Activated CD8-positive, alpha-beta T cell treated with anti-CD3 and anti-CD28 coated beads, Interleukin-2, amount 10 ng/mL, durations not matched to agents 7 days and 5 days (primary cell): Measurements from ENCODE around the gene ZMYM2. TPM values are rescaled to one million over a fixed set of nuclear protein-coding genes. Genes with fewer than 3 reads are reported as not detected.
A peak's percentile ranks its signal among the peaks of the same experiment; 100 is the strongest.

Experiments
- ATAC-seq: fragments of 150-1000 bp; cut with Tn5 transposase; one replicate; pipeline ENCODE4 v1.10.0; 2021; ENCODE audit warnings: moderate library complexity
- CTCF ChIA-PET: fragments of 350-600 bp; sonication (Branson Sonifier 250); formaldehyde crosslinking; loops from one replicate; lab custom pipeline; 2021; ENCODE audit warnings: antibody characterized with exemption; lab: Charles Lee
- POLR2A ChIA-PET: fragments of 350-600 bp; sonication (Branson Sonifier 250); formaldehyde crosslinking; loops from one replicate; lab custom pipeline; 2021; ENCODE audit warnings: antibody characterized with exemption; lab: Charles Lee
- DNase-seq: peaks from one replicate; pipeline ENCODE4 v3.0.0-alpha.2; 2020
- H3K27ac Mint-ChIP-seq: one replicate; pipeline ENCODE4 v1.8.0; 2021; ENCODE audit warnings: mild to moderate bottlenecking, mixed read lengths
- H3K27me3 Mint-ChIP-seq: one replicate; pipeline ENCODE4 v1.8.0; 2021; ENCODE audit warnings: low read depth, mixed read lengths
- H3K36me3 Mint-ChIP-seq: one replicate; pipeline ENCODE4 v1.8.0; 2021; ENCODE audit warnings: low read depth, mixed read lengths
- H3K4me1 Mint-ChIP-seq: one replicate; pipeline ENCODE4 v1.8.0; 2021; ENCODE audit warnings: low read depth, mixed read lengths
- H3K4me3 Mint-ChIP-seq: one replicate; pipeline ENCODE4 v1.8.0; 2021; ENCODE audit warnings: mild to moderate bottlenecking, mixed read lengths
- H3K9me3 Mint-ChIP-seq: one replicate; pipeline ENCODE4 v1.8.0; 2022; ENCODE audit warnings: mixed read lengths; ENCODE audit not compliant: insufficient read depth
- total RNA-seq, 2 experiments: library from RNA; stranded (reverse); gene quantifications; one replicate each; pipeline ENCODE4 v1.2.3, GENCODE V29; 2021

The ZMYM2 gene
- total RNA-seq, 2 experiments from 2014 or later, result 45.6 to 51.8 TPM

DNA sequence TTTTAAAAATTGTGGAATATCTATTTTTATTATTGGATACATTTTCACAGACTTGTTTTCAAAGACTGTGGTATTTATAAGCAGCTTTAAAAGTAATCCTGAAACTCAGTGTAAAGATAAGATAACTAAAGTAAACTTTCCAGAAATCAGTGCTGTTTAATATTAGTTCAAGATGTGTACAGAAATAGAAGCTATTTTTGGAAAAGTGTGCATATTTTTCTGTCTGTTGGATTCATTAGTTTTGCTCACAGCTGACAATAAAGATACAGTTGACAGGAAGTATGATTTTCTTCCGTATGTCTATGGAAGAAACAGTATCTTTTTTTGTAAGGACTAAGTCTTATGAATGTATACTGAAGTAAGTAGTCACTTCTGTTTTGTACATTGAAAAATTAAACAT lies 116.4 kb downstream of the ZMYM2 start:
- Mint-ChIP-seq H3K27ac (no peak overlapping the region), H3K4me1 (peaks cover 2% of the 10 kb centered on the region), H3K27me3 (no peaks in the 10 kb centered on the region), H3K36me3 (peaks cover 22% of the 10 kb centered on the region), H3K4me3 (no peak overlapping the region), H3K9me3 (no peaks in the 10 kb centered on the region)
- ChIA-PET POLR2A (no interaction called here), CTCF (no interaction called here)
- DNase-seq (no peak), ATAC-seq (no peak)

DNA sequence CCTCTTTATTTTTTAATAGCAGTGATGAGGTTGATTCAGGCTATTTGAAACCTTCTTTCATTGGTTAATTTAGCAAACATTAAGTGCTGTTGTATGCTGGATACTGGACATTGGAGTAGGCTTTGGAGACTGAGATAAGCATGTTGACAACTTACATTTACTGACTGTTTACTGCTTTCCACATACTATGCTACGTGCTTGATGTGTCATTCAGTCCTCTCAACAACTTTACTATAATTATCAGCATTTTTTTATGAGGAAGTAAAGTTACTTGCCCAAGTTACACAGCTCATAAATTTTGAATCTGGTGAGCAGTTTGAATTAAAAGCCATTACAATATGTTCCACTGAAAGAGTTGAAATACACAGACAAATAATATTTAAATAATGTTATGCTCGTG lies 118.6 kb downstream of the ZMYM2 start:
- CTCF ChIA-PET, result no interaction called here
- DNase-seq, result no peak
- Mint-ChIP-seq H3K27me3 (no peaks in the 10 kb centered on the region), H3K4me3 (no peak overlapping the region), H3K9me3 (no peaks in the 10 kb centered on the region), H3K27ac (no peak overlapping the region), H3K36me3 (peaks cover 11% of the 10 kb centered on the region), H3K4me1 (peaks cover 2% of the 10 kb centered on the region)
- POLR2A ChIA-PET, result interaction anchor here (0.6 kb wide), 1 partner anchor 10 kb away, joined by 3 read pairs; no protein-coding TSS in a partner anchor
- no peak for ATAC-seq

DNA sequence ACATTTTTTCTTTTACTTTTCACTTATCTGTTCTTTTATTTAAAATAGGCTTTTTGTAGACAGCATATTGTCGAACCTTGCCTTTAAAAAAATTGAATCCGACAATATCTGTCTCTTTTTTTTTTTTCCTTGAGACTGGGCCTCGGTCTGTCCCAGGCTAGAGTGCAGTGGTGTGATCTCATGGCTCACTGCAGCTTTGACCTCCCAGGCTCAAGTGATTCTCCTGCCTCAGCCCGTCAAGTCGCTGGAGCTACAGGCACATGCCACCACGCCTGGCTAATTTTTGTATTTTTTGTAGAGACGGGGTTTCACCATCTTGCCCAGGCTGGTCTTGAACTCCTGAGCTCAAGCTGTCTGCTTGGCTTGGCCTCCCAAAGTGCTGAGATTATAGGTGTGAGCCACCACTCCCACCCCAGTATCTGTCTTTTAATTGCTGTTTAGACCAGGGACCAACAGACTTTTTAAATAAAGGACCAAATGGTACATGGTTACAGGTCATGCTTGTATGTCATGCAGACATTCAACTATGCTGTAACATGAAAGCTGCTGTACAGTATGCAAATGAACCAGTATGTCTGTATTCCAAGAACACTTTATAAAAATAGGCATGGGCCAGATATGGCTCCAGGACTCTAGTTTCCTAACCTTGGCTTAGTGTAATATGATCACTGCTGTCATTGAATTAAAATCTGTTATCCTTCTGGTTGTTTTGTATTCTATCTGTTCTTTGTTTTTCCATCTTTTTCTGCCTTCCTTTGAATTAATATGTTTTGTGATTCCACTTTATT lies 122.0 kb downstream of the ZMYM2 start:
- no peak for ATAC-seq
- Mint-ChIP-seq H3K27ac (peak overlapping the region; percentile 32), H3K4me3 (no peak overlapping the region), H3K27me3 (no peaks in the 10 kb centered on the region), H3K4me1 (no peaks in the 10 kb centered on the region), H3K9me3 (no peaks in the 10 kb centered on the region), H3K36me3 (peaks cover 13% of the 10 kb centered on the region)
- ChIA-PET POLR2A (no interaction called here), CTCF (no interaction called here)
- DNase-seq, result no peak

DNA sequence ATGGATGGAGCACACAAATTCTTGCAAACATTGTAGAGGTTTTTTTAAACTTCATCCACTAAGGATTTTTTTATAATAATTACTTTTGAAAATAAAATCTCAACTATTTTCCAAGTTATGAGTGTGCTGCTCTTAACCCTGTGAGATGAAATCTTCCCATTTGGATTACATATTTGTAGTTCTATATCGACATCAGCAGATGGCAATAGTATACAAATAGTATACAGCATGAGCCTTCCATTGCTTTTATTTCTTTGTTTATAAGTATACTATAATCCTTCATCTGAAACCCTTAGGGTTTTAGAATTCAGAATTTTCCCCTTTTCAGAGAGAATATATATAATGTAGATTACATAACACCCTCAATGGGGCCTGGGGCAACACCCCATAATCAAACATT lies 131.8 kb downstream of the ZMYM2 start:
- H3K9me3 Mint-ChIP-seq, result no peaks in the 10 kb centered on the region
- POLR2A ChIA-PET, result no interaction called here
- H3K4me3 Mint-ChIP-seq, result no peak overlapping the region
- no peak overlapping the region for H3K27ac Mint-ChIP-seq
- H3K36me3 Mint-ChIP-seq, result peaks cover 12% of the 10 kb centered on the region
- H3K4me1 Mint-ChIP-seq, result no peaks in the 10 kb centered on the region
- DNase-seq, result no peak
- no peaks in the 10 kb centered on the region for H3K27me3 Mint-ChIP-seq
- no peak for ATAC-seq
- CTCF ChIA-PET, result interaction anchor here (1.1 kb wide), 2 partner anchors 18 to 28 kb away, joined by 3 to 4 read pairs; no protein-coding TSS in a partner anchor

DNA sequence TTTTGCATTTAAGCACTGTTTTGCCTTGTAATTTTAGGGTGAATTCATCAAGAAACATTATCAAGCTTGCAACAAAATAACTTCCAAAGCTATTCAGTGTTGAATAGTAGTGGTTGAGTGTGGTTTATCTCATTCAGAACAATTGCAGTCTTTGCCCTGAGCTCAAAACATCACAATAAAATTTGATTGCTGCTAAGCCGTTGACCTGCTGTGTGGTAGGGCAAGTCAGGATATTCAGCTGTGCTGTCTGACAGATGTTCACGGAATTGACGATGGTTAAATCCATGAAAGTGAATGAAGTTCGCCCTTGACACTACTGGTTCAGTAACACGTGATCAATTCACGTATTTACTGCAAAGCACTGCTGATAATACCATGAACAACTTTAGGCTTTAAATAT lies 135.4 kb downstream of the ZMYM2 start:
- H3K36me3 Mint-ChIP-seq, result no peaks in the 10 kb centered on the region
- ChIA-PET POLR2A (no interaction called here), CTCF (interaction anchor here (1.0 to 1.9 kb wide), 3 partner anchors 22 to 69 kb away, joined by 3 to 5 read pairs (median 4); no protein-coding TSS in a partner anchor)
- DNase-seq (no peak), ATAC-seq (no peak)
- H3K27me3 Mint-ChIP-seq, result peaks cover 12% of the 10 kb centered on the region
- no peak overlapping the region for H3K27ac Mint-ChIP-seq
- H3K4me3 Mint-ChIP-seq, result no peak overlapping the region
- H3K9me3 Mint-ChIP-seq, result no peaks in the 10 kb centered on the region
- peaks cover under 1% of the 10 kb centered on the region for H3K4me1 Mint-ChIP-seq

DNA sequence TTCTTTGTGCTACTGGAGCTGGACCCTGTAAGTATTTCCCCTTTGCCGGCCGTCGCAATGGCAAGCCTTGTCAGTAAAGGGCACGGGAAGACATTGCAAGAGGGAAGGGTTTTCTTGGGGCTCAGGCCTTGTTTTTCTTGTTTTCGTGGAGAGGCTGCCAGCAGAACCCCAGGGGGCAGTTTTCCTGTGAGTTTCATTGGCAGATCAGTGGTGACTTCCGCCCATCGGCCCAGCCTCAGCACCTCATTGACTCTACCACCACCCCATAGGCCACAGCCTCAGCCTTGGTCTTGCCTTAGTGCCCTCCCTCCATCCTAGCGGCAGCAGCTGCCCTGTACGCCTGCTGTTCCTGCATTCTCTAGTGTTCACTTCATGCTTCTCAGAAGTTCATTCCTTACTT lies 140.8 kb downstream of the ZMYM2 start:
- no peaks in the 10 kb centered on the region for H3K36me3 Mint-ChIP-seq
- no peak for ATAC-seq
- CTCF ChIA-PET, result no interaction called here

DNA sequence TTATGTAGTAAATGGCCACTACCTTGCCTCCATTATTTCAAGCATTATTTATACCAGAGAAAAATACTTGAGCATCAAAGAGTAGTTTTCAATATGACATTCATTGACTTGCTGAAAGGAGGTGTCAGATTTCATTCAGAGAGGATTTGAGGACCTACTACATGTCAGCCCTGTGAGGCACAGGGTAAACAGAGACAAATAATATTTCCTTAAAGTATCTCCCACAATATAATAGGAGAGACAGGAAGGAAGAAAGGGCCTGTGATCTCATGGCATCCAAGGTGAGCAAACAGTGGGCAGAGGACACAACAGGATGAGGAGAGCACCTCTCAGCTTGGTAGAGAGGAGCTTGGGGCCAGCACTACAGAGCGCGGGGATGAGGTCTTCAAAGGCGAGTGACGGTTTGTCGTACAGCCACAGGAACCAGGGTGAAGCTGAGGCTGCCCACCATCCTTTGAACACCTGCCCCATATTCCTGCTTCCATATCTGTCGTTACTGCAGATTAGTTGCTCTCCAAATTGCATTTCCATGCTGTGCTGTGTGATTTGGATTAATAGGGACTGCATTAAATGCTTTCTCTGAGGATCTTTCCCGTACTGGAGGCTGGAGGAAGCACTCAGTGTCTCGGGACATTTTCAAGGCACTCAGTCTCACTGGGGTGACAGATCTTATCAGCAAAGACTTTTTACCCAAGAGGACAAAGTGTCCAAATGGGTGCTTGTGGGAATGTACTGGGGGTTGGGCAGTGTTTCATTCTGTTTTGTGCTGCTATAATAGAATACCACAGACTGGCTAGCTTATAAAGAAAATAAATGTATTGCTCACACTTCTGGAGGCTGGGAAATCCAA lies 143.2 kb downstream of the ZMYM2 start:
- H3K27me3 Mint-ChIP-seq, result peaks cover 47% of the 10 kb centered on the region
- peaks cover 2% of the 10 kb centered on the region for H3K4me1 Mint-ChIP-seq
- H3K27ac Mint-ChIP-seq, result no peak overlapping the region
- ATAC-seq, result no peak
- H3K9me3 Mint-ChIP-seq, result no peaks in the 10 kb centered on the region
- CTCF ChIA-PET, result no interaction called here
- no peak for DNase-seq
- H3K36me3 Mint-ChIP-seq, result no peaks in the 10 kb centered on the region
- H3K4me3 Mint-ChIP-seq, result no peak overlapping the region
- POLR2A ChIA-PET, result no interaction called here

More for the DNA sequence above, 140.8 kb downstream of the ZMYM2 start:
- peaks cover 39% of the 10 kb centered on the region for H3K27me3 Mint-ChIP-seq
- H3K27ac Mint-ChIP-seq, result no peak overlapping the region
- DNase-seq, result no peak
- H3K9me3 Mint-ChIP-seq, result no peaks in the 10 kb centered on the region
- H3K4me1 Mint-ChIP-seq, result peaks cover 2% of the 10 kb centered on the region
- POLR2A ChIA-PET, result no interaction called here
- no peak overlapping the region for H3K4me3 Mint-ChIP-seq

DNA sequence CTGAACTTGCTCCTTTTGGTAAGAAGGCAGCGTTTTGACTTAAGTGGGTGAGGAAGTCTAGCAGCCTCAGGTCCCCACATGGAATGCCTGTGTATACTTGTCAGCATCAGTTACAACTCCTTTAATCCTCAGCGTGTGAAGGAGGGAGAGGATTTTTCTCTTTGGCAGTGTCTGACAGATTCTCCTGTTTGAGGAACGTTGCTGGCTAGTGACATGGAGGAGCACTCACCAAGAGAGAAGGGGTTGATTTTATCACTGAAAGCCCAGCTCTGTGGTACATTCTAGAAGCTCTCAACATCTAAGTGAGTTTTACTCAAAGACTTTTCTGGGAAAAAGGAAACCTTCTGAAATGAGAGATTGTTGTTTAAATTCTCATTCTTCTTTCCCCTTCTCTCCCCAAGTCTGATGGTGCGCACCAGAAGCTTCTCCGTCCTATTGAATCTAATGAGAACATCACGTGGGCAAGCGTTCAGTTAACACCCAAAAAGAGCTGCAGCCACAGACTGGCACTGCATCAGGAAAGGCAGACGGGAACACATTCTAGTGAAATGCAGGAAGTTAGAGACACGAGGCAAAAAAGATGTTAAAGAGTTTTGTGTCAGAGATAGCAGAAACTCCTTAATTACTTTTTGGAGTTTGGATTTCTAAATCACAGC lies 144.1 kb downstream of the ZMYM2 start:
- DNase-seq, result no peak
- no peak overlapping the region for H3K4me3 Mint-ChIP-seq
- ChIA-PET POLR2A (no interaction called here), CTCF (interaction anchor here (0.6 kb wide), 1 partner anchor 14 kb away, joined by 3 read pairs; no protein-coding TSS in a partner anchor)
- H3K27ac Mint-ChIP-seq, result no peak overlapping the region
- H3K27me3 Mint-ChIP-seq, result peaks cover 55% of the 10 kb centered on the region
- H3K36me3 Mint-ChIP-seq, result no peaks in the 10 kb centered on the region
- no peaks in the 10 kb centered on the region for H3K9me3 Mint-ChIP-seq
- peaks cover 2% of the 10 kb centered on the region for H3K4me1 Mint-ChIP-seq
- ATAC-seq, result no peak

DNA sequence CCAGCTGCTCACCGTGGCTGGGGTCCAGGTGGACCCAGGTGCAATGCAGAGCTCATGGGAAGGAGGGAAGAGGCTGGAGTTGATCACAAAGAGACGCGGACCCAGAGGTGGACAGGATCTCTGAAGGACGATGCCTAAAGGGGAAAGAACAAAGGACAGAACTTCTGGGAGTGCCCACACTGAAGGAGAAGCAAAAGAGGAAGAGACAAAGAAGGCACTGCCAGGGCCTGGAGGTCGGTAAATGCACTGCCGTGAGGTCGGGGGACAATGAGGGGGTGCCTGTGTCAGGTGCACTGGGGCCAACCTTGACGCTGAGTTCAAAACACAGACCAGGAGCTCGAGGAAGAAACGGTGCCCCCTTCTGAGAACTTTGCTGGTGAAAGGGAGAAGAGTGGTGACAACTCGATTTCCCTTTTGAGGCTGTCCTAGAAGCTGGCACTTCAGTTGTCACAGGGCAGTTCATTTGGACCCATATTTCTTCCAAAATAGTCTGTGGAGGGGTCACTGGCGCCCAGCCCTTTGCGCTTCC lies 146.7 kb downstream of the ZMYM2 start:
- no peaks in the 10 kb centered on the region for H3K4me1 Mint-ChIP-seq
- H3K27me3 Mint-ChIP-seq, result peaks cover 51% of the 10 kb centered on the region
- no peaks in the 10 kb centered on the region for H3K9me3 Mint-ChIP-seq
- ChIA-PET POLR2A (no interaction called here), CTCF (no interaction called here)
- ATAC-seq (no peak), DNase-seq (no peak)
- H3K36me3 Mint-ChIP-seq, result no peaks in the 10 kb centered on the region
- no peak overlapping the region for H3K27ac Mint-ChIP-seq
- no peak overlapping the region for H3K4me3 Mint-ChIP-seq

DNA sequence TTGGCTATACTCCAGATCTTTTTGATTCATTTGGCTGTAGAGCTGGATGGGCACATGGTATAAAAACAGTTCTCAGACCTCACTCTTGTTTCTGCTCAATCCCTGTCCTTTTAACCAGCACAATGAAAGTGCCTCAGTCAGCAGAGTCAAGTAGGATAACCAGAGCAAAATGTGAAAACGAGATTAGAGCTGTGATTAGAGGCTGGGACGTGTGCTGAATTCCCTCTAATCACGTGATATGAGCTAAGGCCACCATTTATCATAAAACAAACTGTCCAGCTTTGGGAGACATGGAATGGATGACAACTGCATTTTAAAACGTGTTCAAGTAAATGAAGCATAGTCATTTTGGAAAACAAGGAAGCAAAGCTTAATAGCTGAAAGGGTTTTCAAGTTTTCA lies 148.2 kb downstream of the ZMYM2 start:
- no peak overlapping the region for H3K27ac Mint-ChIP-seq
- DNase-seq, result no peak
- H3K4me1 Mint-ChIP-seq, result no peaks in the 10 kb centered on the region
- ChIA-PET CTCF (interaction anchor here (1.5 kb wide), 1 partner anchor 21 kb away, joined by 4 read pairs; no protein-coding TSS in a partner anchor), POLR2A (interaction anchor here (0.6 kb wide), 1 partner anchor 53 kb away, joined by 3 read pairs; no protein-coding TSS in a partner anchor)
- no peak overlapping the region for H3K4me3 Mint-ChIP-seq
- H3K36me3 Mint-ChIP-seq, result no peaks in the 10 kb centered on the region
- H3K9me3 Mint-ChIP-seq, result no peaks in the 10 kb centered on the region
- H3K27me3 Mint-ChIP-seq, result peaks cover 41% of the 10 kb centered on the region
- ATAC-seq, result no peak

DNA sequence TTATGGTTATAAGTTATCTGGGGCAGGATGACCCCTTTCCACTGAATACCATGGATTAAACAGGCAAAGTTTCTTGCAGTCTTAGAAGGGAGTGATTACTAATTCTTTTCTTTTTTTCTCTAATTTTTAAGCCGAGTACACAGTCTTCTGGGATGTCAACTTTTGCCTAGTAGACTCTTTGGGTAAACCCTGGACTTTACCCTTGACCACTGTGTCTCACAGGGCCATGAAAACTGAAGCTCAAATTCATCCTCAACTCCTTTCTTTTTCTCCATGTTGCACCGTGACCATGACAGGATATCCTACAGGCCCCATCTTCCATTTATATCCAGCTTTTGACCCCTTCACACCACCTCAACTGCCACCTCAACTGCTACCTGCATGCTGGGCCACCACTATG lies 150.5 kb downstream of the ZMYM2 start:
- no peak overlapping the region for H3K4me3 Mint-ChIP-seq
- ATAC-seq (no peak), DNase-seq (no peak)
- ChIA-PET POLR2A (no interaction called here), CTCF (interaction anchor here (0.7 to 1.1 kb wide), 2 partner anchors 19 to 715 kb away, joined by 3 to 4 read pairs; no protein-coding TSS in a partner anchor)
- no peaks in the 10 kb centered on the region for H3K36me3 Mint-ChIP-seq
- peaks cover 29% of the 10 kb centered on the region for H3K27me3 Mint-ChIP-seq
- no peaks in the 10 kb centered on the region for H3K4me1 Mint-ChIP-seq
- no peaks in the 10 kb centered on the region for H3K9me3 Mint-ChIP-seq
- no peak overlapping the region for H3K27ac Mint-ChIP-seq
